ENCODE measurements around the gene COPZ2.
"Not testable (repeated sequence)": the region's sequence is repeated elsewhere in the genome, so short reads cannot be mapped to it uniquely, and the experiment has no call there.

The COPZ2 gene

DNA sequence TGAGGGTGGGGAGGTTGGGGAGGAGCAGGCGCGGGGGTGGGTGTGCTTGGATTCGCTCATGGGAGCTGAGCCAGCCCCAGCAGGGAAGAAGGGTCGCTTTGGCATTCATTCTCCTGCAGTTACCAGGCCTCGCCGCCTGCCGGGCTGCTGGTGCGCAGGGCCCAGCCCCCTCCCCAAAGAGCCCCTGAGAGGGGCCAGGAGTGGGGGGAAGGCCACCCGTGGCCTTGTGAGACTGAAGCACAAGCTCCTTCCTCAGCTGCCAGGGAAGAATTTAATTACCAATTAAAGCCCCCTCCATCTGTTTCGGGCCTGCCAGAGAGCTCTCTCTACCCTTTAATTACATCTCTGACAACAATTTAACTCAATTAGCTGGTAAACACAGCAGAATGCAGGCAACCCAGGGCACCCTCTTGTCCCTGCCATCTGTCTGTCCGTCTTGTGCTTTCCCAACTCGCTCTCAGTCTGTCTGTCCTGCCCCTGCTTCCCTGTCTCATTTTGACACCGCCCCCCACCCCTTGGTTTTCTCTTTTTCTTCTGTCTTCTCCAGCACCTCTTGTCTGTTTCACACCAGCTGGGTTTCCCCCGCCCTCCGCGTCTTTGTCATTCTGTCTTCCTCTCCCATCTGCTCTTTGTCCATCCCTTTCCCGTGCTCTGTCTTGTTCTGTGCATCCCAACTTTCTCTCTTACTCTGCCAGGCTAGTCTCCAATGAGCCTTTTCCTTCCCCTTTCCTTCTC lies 34.0 kb downstream of the COPZ2 start:
- H3K4me3 ChIP-seq (ENCODE audit: extremely low read depth, insufficient read depth, low read length, poor library complexity, severe bottlenecking): no peak overlapping the region
- WGBS, 2 experiments (ENCODE audit: insufficient coverage in 2 of 2): 8 to 13% methylated on average over 11 to 14 of the region's 17 CpGs

GRCh38 chr17:48002916-48003416 lies 34.6 kb downstream of the COPZ2 start:
- peak overlapping the region; percentile 99 for H3K27ac ChIP-seq (ENCODE audit: low read depth, low read length, severe bottlenecking)
- WGBS, 2 experiments (ENCODE audit: insufficient coverage in 2 of 2): 3% methylated on average over 5 of the region's 7 CpGs; no CpG with 5 or more reads in 1 of the 2 experiments
- no peaks in the 10 kb centered on the region for H3K9me3 ChIP-seq (ENCODE audit: control insufficient read depth, low read length)
- H3K4me3 ChIP-seq (ENCODE audit: extremely low read depth, insufficient read depth, low read length, poor library complexity, severe bottlenecking): no peak overlapping the region
- peaks cover 57% of the 10 kb centered on the region for H3K4me1 ChIP-seq (ENCODE audit: control insufficient read depth, insufficient read depth, low read length, poor library complexity, severe bottlenecking)
- no peaks in the 10 kb centered on the region for H3K36me3 ChIP-seq (ENCODE audit: control insufficient read depth, insufficient read depth, low read length)

More for the DNA sequence above, 34.0 kb downstream of the COPZ2 start:
- H3K4me1 ChIP-seq (ENCODE audit: control insufficient read depth, insufficient read depth, low read length, poor library complexity, severe bottlenecking): peaks cover 57% of the 10 kb centered on the region
- H3K9me3 ChIP-seq (ENCODE audit: control insufficient read depth, low read length): no peaks in the 10 kb centered on the region
- no peaks in the 10 kb centered on the region for H3K36me3 ChIP-seq (ENCODE audit: control insufficient read depth, insufficient read depth, low read length)
- peak overlapping the region; percentile 99 for H3K27ac ChIP-seq (ENCODE audit: low read depth, low read length, severe bottlenecking)

GRCh38 chr17:48002266-48002915 lies 35.2 kb downstream of the COPZ2 start:
- WGBS, 2 experiments (ENCODE audit: insufficient coverage in 2 of 2): 15 to 20% methylated on average over 3 to 4 of the region's 4 CpGs
- H3K4me1 ChIP-seq (ENCODE audit: control insufficient read depth, insufficient read depth, low read length, poor library complexity, severe bottlenecking): peaks cover 57% of the 10 kb centered on the region
- H3K36me3 ChIP-seq (ENCODE audit: control insufficient read depth, insufficient read depth, low read length): no peaks in the 10 kb centered on the region
- no peak overlapping the region for H3K4me3 ChIP-seq (ENCODE audit: extremely low read depth, insufficient read depth, low read length, poor library complexity, severe bottlenecking)
- H3K27ac ChIP-seq (ENCODE audit: low read depth, low read length, severe bottlenecking): peak overlapping the region; percentile 99
- no peaks in the 10 kb centered on the region for H3K9me3 ChIP-seq (ENCODE audit: control insufficient read depth, low read length)

- H3K27ac ChIP-seq (ENCODE audit: low read depth, low read length, severe bottlenecking): peak overlapping the region; percentile 99
Observed at GRCh38 chr17:48001657-48002056, 35.9 kb downstream of the COPZ2 start.

GRCh38 chr17:48001197-48001596 lies 36.4 kb downstream of the COPZ2 start:
- H3K4me1 ChIP-seq (ENCODE audit: control insufficient read depth, insufficient read depth, low read length, poor library complexity, severe bottlenecking): peaks cover 57% of the 10 kb centered on the region
- H3K9me3 ChIP-seq (ENCODE audit: control insufficient read depth, low read length): no peaks in the 10 kb centered on the region
- 100% methylated on average over 1 of the region's 1 CpG; no CpG with 5 or more reads in 1 of the 2 experiments for WGBS, 2 experiments (ENCODE audit: insufficient coverage in 2 of 2)
- peak overlapping the region; percentile 99 for H3K27ac ChIP-seq (ENCODE audit: low read depth, low read length, severe bottlenecking)
- H3K4me3 ChIP-seq (ENCODE audit: extremely low read depth, insufficient read depth, low read length, poor library complexity, severe bottlenecking): no peak overlapping the region
- H3K36me3 ChIP-seq (ENCODE audit: control insufficient read depth, insufficient read depth, low read length): no peaks in the 10 kb centered on the region

More at GRCh38 chr17:48001657-48002056, 35.9 kb downstream of the COPZ2 start:
- not testable (repeated sequence) for H3K36me3 ChIP-seq (ENCODE audit: control insufficient read depth, insufficient read depth, low read length); H3K9me3 ChIP-seq (ENCODE audit: control insufficient read depth, low read length); H3K4me3 ChIP-seq (ENCODE audit: extremely low read depth, insufficient read depth, low read length, poor library complexity, severe bottlenecking)
- WGBS, 2 experiments (ENCODE audit: insufficient coverage in 2 of 2): 89 to 92% methylated on average over 1 to 2 of the region's 5 CpGs
- H3K4me1 ChIP-seq (ENCODE audit: control insufficient read depth, insufficient read depth, low read length, poor library complexity, severe bottlenecking): peaks cover 57% of the 10 kb centered on the region

DNA sequence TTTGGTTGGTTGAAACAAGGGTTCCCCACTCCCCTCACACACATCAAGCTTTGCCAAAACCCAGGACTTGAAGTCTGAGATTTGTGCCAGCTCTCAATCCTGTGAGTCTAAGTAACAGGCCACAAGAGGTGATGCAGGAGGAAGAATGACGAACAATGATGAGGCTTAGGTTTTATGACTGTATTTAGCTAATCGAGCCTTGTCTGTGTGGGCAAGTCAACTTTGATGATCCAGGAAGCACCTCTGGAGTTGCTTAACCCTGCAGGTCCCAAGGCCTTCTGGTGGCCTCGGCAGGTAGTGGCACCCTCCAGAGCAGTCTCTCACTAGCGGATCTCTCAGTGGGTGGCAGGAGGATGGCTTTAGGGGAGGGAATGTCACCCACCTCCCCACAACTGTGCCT lies 38.0 kb downstream of the COPZ2 start:
- H3K27ac ChIP-seq (ENCODE audit: low read depth, low read length, severe bottlenecking): peak overlapping the region; percentile 10
- 85 to 87% methylated on average over 2 to 3 of the region's 4 CpGs for WGBS, 2 experiments (ENCODE audit: insufficient coverage in 2 of 2)
- H3K4me1 ChIP-seq (ENCODE audit: control insufficient read depth, insufficient read depth, low read length, poor library complexity, severe bottlenecking): peaks cover 53% of the 10 kb centered on the region

DNA sequence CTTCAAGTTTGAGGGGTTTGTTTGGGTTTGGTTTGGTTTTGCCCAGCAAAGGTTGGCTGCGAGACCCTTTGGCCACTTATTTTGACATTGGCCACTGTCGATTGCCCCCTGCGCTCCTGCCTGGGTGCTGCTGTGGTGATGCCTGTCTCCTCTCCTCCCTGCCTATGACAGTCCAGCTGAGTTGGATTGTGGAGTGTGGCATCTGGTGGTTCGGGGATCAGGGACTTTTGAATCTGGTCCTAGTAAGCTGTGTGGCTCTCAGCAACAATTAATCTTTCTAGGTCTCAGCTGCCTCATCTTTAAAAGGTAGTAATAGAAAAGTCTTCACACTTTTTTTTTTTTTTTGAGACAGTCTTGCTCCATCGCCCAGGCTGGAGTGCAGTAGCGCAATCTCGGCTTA lies 39.6 kb downstream of the COPZ2 start:
- Histone ChIP-seq H3K36me3 (ENCODE audit: control insufficient read depth, insufficient read depth, low read length) (no peaks in the 10 kb centered on the region), H3K27ac (ENCODE audit: low read depth, low read length, severe bottlenecking) (no peak overlapping the region), H3K9me3 (ENCODE audit: control insufficient read depth, low read length) (no peaks in the 10 kb centered on the region), H3K4me3 (ENCODE audit: extremely low read depth, insufficient read depth, low read length, poor library complexity, severe bottlenecking) (no peak overlapping the region), H3K4me1 (ENCODE audit: control insufficient read depth, insufficient read depth, low read length, poor library complexity, severe bottlenecking) (peaks cover 38% of the 10 kb centered on the region)
- 100% methylated on average over 3 to 4 of the region's 7 CpGs for WGBS, 2 experiments (ENCODE audit: insufficient coverage in 2 of 2)

More for the DNA sequence above, 38.0 kb downstream of the COPZ2 start:
- Histone ChIP-seq H3K9me3 (ENCODE audit: control insufficient read depth, low read length) (no peaks in the 10 kb centered on the region), H3K4me3 (ENCODE audit: extremely low read depth, insufficient read depth, low read length, poor library complexity, severe bottlenecking) (no peak overlapping the region), H3K36me3 (ENCODE audit: control insufficient read depth, insufficient read depth, low read length) (no peaks in the 10 kb centered on the region)

DNA sequence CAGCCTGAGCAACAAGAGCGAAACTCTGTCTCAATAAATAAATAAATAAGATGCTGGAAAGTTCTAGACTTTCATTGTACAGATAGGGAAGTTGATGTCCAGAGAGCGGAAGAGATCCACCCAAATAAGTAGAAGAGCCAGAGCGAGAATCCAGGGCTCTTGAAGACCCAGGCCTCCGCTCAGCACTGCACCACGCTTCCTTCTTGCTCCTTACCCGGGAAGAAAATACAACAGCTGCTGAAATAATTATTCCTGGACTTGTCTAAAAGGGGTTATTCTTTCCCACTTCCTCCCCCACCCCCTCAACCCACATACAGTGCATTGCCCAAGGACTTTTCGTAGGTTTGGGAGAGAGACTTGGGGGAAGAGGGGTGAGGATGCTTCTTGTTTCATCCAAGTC lies 40.0 kb downstream of the COPZ2 start:
- peaks cover 34% of the 10 kb centered on the region for H3K4me1 ChIP-seq (ENCODE audit: control insufficient read depth, insufficient read depth, low read length, poor library complexity, severe bottlenecking)
- 100% methylated on average over 2 of the region's 7 CpGs for WGBS, 2 experiments (ENCODE audit: insufficient coverage in 2 of 2)
- H3K36me3 ChIP-seq (ENCODE audit: control insufficient read depth, insufficient read depth, low read length): no peaks in the 10 kb centered on the region
- H3K4me3 ChIP-seq (ENCODE audit: extremely low read depth, insufficient read depth, low read length, poor library complexity, severe bottlenecking): no peak overlapping the region
- no peak overlapping the region for H3K27ac ChIP-seq (ENCODE audit: low read depth, low read length, severe bottlenecking)
- H3K9me3 ChIP-seq (ENCODE audit: control insufficient read depth, low read length): no peaks in the 10 kb centered on the region

DNA sequence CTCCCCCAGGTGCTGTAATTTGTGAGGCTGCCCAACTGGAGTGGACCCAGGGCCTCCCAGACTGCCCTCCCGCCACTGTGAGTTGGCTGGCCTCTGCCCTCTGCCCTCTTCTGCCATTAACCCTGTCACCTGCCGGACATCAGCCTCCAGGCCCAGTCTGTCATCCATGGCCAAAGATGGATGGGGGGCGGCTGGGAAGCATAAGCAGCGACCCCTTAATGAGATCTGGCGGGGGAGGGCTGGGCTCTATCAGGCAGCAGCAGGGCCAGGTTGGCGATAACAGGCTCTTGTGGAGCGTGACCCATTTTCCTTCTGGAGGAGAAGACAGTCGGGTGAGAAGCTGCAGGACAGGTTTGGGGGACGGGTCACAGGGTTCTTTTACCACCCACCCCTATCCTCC lies 41.4 kb downstream of the COPZ2 start:
- Histone ChIP-seq H3K4me3 (ENCODE audit: extremely low read depth, insufficient read depth, low read length, poor library complexity, severe bottlenecking) (no peak overlapping the region), H3K27ac (ENCODE audit: low read depth, low read length, severe bottlenecking) (peak overlapping the region; percentile 36), H3K36me3 (ENCODE audit: control insufficient read depth, insufficient read depth, low read length) (no peaks in the 10 kb centered on the region), H3K4me1 (ENCODE audit: control insufficient read depth, insufficient read depth, low read length, poor library complexity, severe bottlenecking) (peaks cover 30% of the 10 kb centered on the region), H3K9me3 (ENCODE audit: control insufficient read depth, low read length) (no peaks in the 10 kb centered on the region)
- WGBS, 2 experiments (ENCODE audit: insufficient coverage in 2 of 2): 66 to 80% methylated on average over 5 to 7 of the region's 9 CpGs

DNA sequence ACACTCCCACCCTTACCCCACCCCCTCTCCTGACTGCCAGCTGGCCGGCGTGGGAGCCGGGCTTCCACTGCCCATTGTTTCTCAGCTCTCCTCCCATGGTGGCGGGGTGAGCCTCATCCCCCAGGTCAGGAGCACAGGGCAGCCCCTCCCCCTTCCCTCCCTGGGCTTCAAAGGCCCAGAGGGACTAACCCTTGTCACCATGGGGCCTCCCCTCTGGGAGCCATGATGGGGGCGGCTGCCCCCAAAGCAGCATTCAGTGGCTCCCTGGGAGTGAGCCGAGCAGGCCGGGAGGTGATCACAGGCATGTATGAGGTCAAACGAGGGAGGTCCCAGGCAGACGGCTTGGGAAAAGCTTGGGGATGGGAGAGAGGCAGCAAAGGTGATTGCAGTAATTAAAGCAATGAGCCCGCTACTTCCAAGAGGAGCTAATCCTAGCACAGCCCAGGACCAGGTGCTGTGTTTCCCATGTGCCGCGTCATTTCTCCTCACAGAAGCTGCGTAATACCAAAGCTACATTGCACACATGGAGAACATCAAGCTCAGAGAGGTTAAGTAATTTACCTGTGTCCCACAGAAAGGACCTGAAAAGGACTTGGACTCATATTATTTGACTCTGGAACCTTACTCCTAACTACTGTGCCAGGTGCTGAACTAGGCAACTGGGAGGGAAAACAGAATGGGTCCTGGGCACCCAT lies 42.2 kb downstream of the COPZ2 start:
- Histone ChIP-seq H3K4me1 (ENCODE audit: control insufficient read depth, insufficient read depth, low read length, poor library complexity, severe bottlenecking) (peaks cover 37% of the 10 kb centered on the region), H3K36me3 (ENCODE audit: control insufficient read depth, insufficient read depth, low read length) (no peaks in the 10 kb centered on the region), H3K9me3 (ENCODE audit: control insufficient read depth, low read length) (no peaks in the 10 kb centered on the region), H3K27ac (ENCODE audit: low read depth, low read length, severe bottlenecking) (peak overlapping the region; percentile 57), H3K4me3 (ENCODE audit: extremely low read depth, insufficient read depth, low read length, poor library complexity, severe bottlenecking) (no peak overlapping the region)
- WGBS, 2 experiments (ENCODE audit: insufficient coverage in 2 of 2): 37 to 57% methylated on average over 10 to 11 of the region's 13 CpGs

Data from mesodermal cell (in vitro differentiated cells).